Stomach (tissue), 4 donors: ENCODE results near the gene PAN3.

Experiments
- CTCF ChIP-seq, 7 experiments: fragments of 450-650 bp in 4 of 7; fragments of 200-600 bp in 3 of 7; sonication (generic) in 3 of 7; IDR thresholded peaks; one replicate each; pipeline ENCODE4 v1.5.1; 2016 to 2019; ENCODE audit warnings: antibody characterized with exemption in 7 of 7, control low read depth in 2 of 7, mild to moderate bottlenecking in 1 of 7
- POLR2A ChIP-seq, 4 donors: fragments of 450-650 bp; IDR thresholded peaks; one replicate each; pipeline ENCODE4 v1.6.1; 2016; ENCODE audit warnings: antibody characterized with exemption in 4 of 4, control low read depth in 2 of 4, mild to moderate bottlenecking in 1 of 4, moderate library complexity in 1 of 4
- POLR2AphosphoS5 ChIP-seq, 3 donors: sonication (generic); formaldehyde crosslinking; IDR thresholded peaks; one replicate each; pipeline ENCODE4 v1.6.1; 2016; ENCODE audit warnings: antibody characterized with exemption in 3 of 3

- TF ChIP-seq CTCF (IDR thresholded peaks at IDR 0.05) (no peak), POLR2AphosphoS5 (IDR thresholded peaks at IDR 0.05) (no peak), POLR2A (IDR thresholded peaks at IDR 0.05) (no peak)
Observed at GRCh38 chr13:28100150-28101121, 37.9 kb upstream of the PAN3 start, which contains the start of gene FLT3.
